ENCODE measurements around the gene FRK.
"Not testable (repeated sequence)": the region's sequence is repeated elsewhere in the genome, so short reads cannot be mapped to it uniquely, and the experiment has no call there.

The FRK gene

DNA sequence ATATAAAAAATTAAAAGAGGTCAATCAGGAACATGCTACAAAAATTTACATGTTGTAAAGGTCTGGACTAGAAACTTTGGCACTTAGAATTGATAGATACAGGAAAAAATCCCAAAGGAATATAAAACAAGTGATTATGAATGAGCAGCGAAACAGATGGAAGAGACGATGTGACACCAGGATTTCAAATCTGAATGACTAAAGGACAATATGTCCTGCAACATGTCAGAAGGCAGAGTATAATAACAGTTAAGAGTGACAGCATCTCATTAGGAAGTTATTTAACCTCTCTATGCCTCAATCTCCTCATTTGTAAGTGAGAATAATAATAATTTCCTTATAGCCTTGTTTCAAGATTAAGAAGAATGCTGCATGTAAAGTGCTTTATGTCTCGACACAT is 50.3 kb downstream of the FRK start:
- no peak for DNase-seq (ENCODE audit: low read depth in 1 of 2, low spot score in 1 of 2)

DNA sequence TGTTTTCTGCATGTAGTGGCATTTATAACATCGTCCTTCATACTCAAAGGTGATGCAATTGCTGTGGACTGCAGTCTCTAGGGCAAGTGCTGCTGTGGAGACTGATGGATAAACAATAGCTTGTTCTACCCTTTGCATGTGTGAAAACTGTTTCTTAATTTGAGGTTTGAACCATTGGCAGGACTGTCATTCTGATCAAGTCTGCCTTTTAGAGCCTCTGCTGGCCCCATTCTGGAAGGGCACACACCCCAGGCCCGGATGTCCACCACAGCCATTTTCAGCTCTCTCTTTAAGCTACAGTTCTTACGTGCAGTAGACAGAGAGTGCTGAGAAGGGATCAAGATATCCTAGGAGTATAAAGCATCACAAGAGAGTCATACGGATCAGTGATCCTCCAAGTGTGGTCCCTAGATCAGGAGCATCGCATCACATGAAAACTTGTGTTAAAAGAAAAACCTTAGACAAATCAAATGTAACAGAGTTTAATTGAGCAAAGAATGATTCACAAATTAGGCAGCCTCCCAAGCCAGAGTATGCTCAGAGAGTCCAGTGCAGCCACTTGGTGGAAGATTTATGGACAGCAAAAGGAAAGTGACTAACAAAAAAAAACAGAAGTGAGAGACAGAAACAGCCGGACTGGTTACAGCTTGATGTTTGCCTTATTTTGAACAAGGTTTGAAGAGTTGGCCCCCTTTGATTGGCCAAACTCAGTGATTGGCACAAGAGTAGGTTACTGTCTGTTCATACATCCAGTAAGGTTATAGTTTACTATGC is 52.0 kb downstream of the FRK start:
- DNase-seq (ENCODE audit: low read depth in 1 of 2, low spot score in 1 of 2): no peak

DNA sequence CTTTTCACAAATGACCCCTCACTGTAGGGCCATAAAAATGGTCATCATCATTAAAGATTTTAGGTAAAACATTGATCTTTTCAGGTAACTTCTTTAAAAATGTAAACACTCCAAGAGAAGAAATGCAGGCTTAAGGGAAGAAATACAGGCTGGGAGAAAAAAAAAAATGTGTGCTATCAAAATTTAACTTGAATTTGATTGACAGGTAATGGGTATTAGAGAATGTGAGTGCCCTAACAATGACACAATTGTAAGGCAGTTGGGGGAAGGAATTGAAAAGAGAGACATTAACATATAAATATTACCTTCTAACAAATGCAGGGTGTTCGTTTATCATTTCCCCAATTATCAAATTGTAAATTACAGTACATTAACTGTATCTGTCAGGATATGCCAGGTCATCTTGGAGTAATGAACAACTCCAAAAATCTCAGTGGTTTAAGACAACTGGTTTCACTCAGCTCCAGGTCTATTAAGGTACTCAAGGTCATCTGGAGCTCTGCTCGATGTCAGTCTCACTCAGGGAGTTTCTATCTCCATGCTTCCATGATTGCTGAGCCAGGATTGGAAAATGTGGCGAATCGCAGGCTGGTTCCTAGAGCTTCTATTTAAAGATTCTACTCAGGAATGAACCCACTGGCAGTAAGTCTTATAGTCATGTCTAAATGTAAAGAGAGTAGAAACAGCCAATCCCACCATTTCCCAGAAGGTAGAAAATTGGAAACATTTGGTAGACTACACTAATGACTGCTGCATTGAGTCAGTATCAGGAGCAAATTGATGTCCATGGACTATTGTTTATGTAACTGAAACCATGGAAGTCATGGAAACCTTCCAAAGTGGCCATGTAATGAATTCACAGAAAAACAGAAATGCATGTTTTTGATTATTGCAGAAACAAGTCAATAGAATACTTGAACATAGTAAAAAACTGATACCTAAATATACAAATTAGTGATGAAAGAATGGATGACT is 55.6 kb downstream of the FRK start:
- DNase-seq (ENCODE audit: low read depth in 1 of 2, low spot score in 1 of 2): no peak

DNA sequence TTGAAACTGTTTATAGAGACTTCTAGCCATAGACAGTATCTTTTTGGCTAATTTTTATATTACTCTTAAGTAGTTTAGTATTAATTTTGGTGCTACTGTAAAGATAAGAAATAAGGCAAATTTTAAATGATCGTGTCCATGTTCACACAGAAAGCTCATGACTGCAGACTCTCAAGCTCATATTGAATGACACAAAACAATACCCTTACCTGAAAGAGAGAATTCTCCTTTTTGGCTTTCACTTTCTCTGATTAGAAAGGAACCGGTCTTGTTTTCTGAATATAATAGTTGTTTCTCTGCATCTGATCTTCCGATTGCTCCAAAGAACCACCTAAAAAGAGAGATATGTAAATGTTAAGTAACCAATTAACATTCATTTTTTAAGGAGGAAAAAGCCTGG is 57.0 kb downstream of the FRK start:
- DNase-seq (ENCODE audit: low read depth in 1 of 2, low spot score in 1 of 2): no peak

DNA sequence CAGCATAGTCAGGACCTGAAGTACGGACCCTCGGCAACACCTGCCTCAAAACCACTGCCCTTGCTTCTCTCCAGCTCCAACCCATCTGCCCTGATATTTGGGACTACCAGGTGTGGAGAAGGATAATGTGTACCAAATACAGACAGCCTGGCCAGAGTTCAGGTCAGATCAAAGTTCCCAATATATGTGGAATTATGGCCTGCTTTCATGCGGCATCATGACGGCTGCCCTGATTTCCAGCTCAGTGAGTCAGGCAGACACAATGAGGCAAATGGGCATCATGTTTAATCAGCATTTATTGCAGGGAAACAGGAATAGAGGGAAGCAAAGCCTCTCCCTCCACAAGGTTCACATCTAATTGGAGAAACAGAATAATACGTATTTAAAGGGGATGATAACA is 57.9 kb downstream of the FRK start:
- DNase-seq (ENCODE audit: low read depth in 1 of 2, low spot score in 1 of 2): no peak

DNA sequence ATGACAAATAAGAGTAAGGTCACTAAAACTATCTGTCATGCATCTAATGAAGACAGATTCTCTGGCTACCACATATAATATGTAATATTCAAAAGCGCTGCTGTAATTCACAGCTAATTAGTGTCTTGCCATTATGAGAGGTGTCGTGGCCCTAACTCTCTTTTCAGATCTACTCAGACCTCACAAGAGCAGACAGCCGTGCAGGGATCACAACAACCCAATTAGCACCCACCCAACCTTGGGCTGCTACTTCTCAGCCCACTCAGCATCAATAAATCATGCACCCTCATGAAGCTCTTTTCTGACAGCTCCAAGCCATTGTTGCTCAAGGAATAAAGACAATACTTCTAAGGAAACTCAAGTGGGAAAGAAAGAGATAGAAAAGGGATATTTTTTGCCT is 61.5 kb downstream of the FRK start:
- DNase-seq (ENCODE audit: low read depth in 1 of 2, low spot score in 1 of 2): no peak

DNA sequence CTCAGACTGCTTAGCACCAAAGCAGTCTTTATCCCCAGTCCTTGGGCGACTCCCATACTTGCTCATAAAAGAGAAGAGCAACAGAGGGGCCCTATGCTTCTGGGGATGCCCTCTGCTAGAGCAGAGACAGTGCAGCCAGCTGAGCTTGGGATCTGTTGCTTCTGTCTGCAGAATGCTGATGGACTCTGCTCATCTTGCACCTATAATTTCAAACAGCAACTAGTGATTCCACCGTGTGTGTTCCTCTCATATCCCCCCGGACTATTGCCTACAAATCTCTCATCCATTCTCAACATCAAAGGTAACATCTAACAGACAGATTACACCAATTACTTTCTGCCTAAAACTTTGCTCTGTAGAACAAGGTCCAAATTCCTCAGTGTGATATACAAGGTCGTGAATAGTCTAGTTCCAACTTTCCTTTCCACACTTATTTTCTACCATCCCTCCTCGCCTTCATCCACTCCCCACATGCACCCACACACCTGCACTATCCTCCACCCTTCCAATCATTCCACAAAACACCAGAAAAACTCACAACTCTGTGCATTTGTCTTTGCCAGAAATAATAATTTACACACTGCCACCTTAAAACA is 62.6 kb downstream of the FRK start:
- DNase-seq (ENCODE audit: low read depth in 1 of 2, low spot score in 1 of 2): no peak

DNA sequence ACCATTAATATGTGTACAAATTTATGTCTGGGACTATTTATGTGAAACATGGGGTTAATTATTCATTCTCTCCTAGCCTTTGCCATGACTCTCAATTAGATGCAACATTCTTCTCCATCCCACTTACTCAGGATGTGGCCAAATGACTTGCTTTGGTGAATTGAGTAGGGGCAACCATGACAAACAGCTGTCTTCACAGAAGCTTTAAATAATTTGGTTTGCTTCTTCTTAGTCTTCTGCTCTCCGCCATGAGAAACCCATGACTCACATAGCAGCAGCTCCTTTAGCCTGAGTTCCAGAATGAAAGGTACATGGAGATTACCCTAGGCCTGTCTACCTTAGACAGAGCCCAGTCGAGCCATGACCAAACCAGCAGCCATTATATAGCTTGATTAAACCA is 74.7 kb downstream of the FRK start:
- DNase-seq (ENCODE audit: low read depth in 1 of 2, low spot score in 1 of 2): no peak

DNA sequence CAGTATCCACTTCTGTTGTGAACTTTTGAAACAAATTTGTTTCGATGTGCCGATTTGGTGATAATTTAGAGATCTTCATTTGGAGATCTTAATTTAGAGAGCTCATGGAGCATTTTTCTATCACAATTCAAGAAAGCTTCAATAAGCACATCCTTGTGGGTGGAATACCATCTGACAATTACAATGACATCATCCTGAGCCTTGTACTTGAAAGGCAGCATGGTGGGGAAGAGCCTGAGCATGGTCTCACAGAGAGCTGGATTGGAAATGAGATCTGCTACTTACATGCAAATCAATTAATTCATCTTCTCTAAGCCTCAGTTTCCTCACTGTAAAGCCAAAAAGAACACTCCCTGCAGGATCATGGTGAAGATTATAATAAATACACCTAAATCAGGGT is 75.9 kb downstream of the FRK start:
- DNase-seq (ENCODE audit: low read depth in 1 of 2, low spot score in 1 of 2): no peak

DNA sequence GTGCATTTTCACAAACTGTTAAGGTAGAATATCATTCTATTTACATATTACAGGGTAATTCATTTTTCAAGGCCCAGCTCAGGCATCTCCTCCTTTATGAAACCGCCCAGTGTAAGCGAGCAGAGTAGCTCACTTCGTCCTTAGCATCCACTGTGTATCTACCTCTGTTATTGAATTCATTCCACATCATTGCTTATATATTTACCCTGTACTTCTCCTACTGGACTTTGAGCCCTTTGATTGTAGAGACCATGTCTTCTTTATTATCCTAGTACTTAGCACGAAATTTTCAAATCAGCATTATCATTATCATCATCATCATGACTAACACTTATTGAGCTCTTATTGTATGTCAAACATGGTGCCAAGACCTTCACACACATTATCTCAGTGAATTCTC is 76.7 kb downstream of the FRK start:
- DNase-seq (ENCODE audit: low read depth in 1 of 2, low spot score in 1 of 2): no peak

DNA sequence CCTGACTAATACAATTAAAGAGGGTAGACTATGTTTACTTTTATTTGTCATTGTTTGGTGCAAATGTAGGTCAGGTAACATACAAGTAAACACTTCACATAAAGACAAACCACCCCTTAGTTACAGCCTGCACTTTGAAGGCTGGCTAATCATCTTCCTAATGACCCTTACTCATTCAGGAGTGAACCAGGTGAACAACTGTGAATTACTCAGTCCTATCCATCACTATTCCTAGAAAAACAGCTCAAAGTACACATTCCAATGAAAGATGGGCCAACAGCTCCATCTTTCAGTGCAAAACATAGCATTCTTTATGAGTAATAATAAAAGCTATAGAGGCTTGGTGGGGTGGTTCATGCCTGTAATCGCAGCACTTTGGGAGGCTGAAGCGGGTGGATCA is 78.2 kb downstream of the FRK start:
- DNase-seq (ENCODE audit: low read depth in 1 of 2, low spot score in 1 of 2): no peak

DNA sequence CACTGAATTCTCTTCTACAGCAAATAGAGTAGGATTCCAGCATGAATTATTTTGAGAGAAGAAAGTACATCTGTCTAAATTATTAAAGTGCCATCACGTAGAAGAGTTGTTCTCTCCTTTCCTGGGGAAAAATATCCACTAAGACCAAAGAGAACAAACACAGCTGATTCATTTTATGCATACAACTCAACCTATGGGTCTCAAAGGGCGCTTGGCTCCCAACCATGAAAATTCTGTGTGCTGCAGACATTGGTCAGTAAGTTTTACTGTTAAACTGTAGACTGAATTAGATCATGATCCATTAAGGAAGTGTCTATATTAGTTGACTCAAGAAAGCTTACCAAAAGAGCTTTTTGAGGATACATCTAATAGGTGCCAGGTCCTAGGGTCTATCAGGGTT is 83.5 kb downstream of the FRK start:
- no peak for DNase-seq (ENCODE audit: low read depth in 1 of 2, low spot score in 1 of 2)

DNA sequence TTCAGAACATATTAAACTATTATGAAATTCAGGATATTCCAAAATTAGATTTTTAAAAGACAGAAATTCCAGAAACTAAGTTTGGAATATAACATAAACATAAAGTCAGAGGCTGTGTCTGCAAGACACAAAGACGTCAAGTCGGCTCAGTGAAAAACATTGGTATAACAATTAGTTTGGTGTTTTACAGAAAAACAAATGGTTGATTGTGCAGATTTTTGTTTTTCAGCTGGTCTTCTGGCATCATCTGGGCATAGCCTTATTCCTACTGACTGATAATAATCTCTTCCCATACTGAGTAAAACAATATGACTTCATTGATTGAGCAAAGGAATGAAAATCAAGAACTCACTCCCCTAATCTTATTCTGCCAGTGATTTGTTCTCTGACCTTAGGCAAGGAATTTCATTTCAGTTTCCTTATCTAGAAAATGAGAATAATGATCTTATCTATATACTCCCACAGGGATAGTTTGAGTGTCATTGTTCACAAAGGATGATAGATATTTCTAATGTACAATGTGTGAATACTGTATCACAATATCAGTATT is 84.3 kb downstream of the FRK start:
- DNase-seq (ENCODE audit: low read depth in 1 of 2, low spot score in 1 of 2): no peak

DNA sequence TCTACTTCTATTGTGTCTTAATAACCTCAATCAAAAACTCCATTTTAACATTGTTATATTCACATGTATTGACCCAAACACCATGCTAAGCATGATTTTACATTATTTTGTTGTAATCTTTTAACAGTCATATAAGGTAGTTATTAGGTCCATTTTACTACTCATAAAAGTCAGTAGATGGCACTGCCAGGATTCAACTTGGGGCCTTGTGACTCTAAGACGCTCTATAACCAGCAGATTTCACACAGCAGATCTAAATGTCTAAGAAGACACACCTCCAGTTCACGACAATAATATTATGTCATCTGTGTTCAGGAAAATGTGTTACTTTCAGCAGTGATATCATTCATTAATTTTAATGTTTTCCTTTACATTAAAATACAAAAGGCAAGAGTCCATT is 88.0 kb downstream of the FRK start:
- no peak for DNase-seq (ENCODE audit: low read depth in 1 of 2, low spot score in 1 of 2)

DNA sequence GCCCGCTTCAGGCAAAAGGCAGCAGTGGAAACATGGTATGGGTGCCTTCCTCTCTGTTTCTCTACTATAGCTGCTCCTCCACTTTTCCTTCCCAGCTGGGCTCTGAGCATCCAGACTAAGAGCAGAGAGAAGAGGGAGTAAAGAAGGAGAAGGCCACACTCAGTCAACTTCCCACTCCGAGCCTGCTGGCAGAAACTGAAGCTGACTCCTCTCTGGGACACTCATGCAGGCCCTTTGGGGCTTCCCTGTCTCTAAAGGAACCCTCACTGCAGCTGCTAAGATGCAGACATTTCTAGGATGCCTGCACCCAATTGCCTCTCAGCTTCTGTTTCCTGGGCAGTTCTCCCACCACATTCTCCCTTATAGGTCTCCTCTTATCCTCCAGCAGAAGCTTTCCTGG is 88.9 kb downstream of the FRK start:
- no peak for DNase-seq (ENCODE audit: low read depth in 1 of 2, low spot score in 1 of 2)

DNA sequence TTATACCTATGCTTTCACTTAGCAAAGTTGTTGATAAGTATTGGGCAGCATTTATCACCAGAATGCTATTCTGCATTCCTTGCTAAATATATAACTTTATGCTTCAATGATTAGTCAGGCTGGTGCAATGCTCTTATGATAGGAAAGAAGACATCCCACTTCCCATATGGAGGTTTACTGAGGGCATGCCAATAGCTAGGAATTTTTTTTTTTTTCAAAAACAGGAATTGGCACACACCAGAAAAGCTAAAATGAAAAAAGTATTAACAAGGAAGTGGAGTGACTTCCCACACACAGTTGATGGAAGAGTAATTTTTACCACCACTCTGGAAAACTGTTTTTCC is 90.8 kb downstream of the FRK start:
- DNase-seq (ENCODE audit: low read depth in 1 of 2, low spot score in 1 of 2): no peak

DNA sequence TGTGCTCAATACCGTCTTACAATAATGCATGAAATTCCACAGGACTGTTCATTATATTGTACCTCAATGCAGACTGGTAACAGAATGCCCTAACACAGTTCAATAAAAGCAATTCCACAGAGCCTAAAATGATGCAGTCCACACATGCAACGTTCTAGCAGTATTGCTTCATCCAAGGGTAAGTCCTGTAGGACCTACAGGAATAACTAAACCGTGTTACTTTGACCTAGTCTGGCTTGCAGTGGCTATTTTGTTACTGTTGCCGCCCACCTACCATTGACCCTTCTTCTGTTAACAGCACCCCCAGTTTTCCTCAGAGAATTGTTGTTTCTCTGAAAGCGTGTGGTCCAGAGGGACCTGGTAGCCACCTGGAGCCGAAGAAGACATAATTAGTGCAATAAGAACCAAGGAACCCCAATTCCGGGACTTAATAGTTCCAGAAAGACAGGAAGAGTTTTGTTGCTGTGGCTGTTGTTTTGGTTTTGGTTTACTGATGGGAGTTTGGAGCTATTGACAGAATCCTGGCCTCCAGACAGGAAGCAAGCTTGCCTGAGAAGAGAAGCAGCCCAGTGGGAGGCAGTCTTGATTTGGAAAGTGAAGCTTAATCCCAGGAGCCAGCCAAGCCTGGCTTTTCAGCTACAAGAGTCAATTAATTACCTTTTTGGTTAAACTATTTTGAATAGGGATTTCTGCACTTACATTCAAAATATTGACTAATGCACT is 91.3 kb downstream of the FRK start:
- DNase-seq (ENCODE audit: low read depth in 1 of 2, low spot score in 1 of 2): no peak

DNA sequence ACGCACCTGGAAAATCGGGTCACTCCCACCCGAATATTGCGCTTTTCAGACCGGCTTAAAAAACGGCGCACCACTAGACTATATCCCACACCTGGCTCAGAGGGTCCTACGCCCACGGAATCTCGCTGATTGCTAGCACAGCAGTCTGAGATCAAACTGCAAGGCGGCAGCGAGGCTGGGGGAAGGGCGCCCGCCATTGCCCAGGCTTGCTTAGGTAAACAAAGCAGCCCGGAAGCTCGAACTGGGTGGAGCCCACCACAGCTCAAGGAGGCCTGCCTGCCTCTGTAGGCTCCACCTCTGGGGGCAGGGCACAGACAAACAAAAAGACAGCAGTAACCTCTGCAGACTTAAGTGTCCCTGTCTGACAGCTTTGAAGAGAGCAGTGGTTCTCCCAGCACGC is 100.4 kb downstream of the FRK start:
- DNase-seq (ENCODE audit: low read depth in 1 of 2, low spot score in 1 of 2): not testable (repeated sequence)

DNA sequence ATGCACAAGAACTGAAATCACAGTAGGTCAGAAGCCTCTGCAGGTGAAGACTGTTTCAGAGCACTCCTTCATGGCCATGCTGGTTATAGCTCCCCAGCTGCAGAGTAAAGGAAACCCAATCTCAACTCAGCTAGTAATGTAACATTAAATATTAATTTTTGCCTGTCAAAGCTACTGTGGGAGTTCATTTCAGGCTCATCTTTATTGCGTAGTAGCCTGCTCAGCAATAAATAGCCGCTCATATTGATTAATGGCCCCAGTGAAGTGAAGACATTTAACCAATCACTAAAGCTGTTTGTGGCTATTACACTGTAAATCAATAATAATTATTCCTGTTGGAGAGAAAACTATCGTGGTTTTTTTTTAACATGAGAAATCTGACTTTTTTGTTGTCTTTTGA is 101.7 kb downstream of the FRK start:
- no peak for DNase-seq (ENCODE audit: low read depth in 1 of 2, low spot score in 1 of 2)

DNA sequence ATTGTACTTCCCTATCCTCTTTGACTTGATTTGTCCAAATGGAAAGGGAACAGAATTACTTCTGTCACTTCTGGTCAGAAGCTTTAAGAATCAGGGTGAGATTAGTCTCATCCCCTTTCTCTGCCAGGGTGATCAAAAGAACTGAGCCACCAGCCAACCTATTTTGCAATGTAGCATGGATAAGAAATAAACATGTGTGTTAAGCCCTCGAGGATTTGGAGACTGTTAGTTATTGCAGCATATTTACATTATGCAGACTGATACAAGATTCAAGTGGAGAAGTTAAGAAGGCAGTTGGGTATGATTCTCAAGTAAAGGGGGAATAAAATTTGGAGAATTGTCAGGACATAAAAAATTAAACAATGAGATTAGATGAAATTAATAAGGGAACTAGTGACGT is 106.0 kb downstream of the FRK start:
- no peak for DNase-seq (ENCODE audit: low read depth in 1 of 2, low spot score in 1 of 2)

DNA sequence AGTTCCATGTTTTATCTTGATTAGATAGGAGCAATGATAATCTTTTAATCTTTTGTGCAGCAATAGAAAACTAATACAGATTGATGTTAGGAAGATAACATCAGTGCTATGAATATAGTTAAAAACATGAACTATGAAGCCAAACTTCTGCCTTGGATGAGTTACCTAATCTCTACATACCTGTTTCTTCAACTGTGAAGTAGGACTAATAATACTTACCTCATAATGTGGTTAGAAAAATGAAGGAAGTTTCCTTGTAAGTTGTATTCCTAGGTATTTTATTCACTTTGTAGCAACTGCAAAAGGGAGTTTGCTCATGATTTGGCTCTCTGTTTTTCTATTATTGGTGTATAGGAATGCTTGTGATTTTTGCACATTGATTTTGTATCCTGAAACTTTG is 111.9 kb downstream of the FRK start:
- no peak for DNase-seq (ENCODE audit: low read depth in 1 of 2, low spot score in 1 of 2)

Data from stimulated activated CD4-positive, alpha-beta T cell treated with anti-CD3 and anti-CD28 coated beads, Interleukin-15, amount 100 ng/mL, for 1 hour (primary cell).